ENCODE measurements around the gene EDEM3.

DNA sequence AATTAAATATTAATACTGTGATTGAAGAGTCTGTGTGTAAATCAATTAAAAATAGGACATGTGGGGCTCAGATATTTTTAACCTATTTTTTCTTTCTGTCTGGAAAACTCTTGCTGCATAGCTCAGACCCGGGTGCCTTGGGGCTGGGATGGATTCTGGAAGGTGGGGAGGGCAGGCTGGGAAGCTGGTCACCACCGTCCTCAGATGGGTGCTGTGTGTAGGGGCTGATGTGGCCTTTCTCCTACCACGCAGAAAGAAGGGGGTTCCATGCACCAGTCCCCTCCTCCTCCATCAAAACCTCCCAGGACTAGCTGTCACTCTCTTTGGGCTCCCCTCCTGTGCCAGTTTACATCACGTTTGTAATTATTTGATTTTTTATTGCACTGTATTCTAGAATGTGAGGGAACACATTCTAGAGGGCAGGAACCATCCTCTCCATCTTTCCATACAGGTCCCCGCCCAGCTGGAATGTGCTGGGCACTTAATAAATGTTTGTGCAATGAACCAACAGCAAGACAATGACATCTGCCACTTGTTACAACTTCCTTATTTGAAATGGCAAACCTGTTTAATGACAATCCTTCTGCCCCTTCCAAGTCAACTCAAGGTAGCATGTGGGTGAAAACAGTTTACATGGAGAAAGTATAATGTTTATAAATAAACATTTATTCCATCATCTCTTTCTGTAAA, 104.3 kb downstream of the EDEM3 start:
- TF ChIP-seq, protein P1, sequence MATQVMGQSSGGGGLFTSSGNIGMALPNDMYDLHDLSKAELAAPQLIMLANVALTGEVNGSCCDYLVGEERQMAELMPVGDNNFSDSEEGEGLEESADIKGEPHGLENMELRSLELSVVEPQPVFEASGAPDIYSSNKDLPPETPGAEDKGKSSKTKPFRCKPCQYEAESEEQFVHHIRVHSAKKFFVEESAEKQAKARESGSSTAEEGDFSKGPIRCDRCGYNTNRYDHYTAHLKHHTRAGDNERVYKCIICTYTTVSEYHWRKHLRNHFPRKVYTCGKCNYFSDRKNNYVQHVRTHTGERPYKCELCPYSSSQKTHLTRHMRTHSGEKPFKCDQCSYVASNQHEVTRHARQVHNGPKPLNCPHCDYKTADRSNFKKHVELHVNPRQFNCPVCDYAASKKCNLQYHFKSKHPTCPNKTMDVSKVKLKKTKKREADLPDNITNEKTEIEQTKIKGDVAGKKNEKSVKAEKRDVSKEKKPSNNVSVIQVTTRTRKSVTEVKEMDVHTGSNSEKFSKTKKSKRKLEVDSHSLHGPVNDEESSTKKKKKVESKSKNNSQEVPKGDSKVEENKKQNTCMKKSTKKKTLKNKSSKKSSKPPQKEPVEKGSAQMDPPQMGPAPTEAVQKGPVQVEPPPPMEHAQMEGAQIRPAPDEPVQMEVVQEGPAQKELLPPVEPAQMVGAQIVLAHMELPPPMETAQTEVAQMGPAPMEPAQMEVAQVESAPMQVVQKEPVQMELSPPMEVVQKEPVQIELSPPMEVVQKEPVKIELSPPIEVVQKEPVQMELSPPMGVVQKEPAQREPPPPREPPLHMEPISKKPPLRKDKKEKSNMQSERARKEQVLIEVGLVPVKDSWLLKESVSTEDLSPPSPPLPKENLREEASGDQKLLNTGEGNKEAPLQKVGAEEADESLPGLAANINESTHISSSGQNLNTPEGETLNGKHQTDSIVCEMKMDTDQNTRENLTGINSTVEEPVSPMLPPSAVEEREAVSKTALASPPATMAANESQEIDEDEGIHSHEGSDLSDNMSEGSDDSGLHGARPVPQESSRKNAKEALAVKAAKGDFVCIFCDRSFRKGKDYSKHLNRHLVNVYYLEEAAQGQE (IDR thresholded peaks at IDR 0.05; ENCODE audit: insufficient read depth in 1 of 2, low read depth in 2 of 2, low read length in 2 of 2) = no peak
- no peak for TF ChIP-seq SIN3A (IDR thresholded peaks at IDR 0.05; ENCODE audit: borderline replicate concordance, insufficient read depth, low read length)
- no peak for TF ChIP-seq POLR2AphosphoS5 (IDR thresholded peaks at IDR 0.05; ENCODE audit: low read depth, low read length)
